ENCODE data around the gene SFSWAP. TPM values are rescaled to one million over a fixed set of nuclear protein-coding genes. Genes with fewer than 3 reads are reported as not detected.
A peak's percentile ranks its signal among the peaks of the same experiment; 100 is the strongest.

The SFSWAP gene
- total and polyA plus RNA-seq, 2 of the 8 experiments (the other 6 are each of a cell fraction or from before 2014, with no cell fraction given), result 36.5 to 49.5 TPM

- H4K5ac ChIP-seq (ENCODE audit: insufficient read length, low read depth, low read length), result no peak overlapping the region
- no peaks in the 10 kb centered on the region for H3K27me3 ChIP-seq (replicated peaks in 1 of 4; ENCODE audit: control insufficient read depth in 3 of 4, extremely low read depth in 1 of 4, insufficient read depth in 3 of 4, low read length in 3 of 4)
- H3K27ac ChIP-seq (ENCODE audit: low read depth, low read length), result peak overlapping the region; percentile 41
- H3K14ac ChIP-seq (ENCODE audit: insufficient read length), result no peak overlapping the region
- TF ChIP-seq CHD1 (IDR thresholded peaks at IDR 0.05; ENCODE audit: low read depth, low read length), result no peak
- peak in 1 of 2 experiments; percentile 66; a peak in 1 of 4 replicates for TF ChIP-seq SIN3A (conservative IDR thresholded peaks at IDR 0.05 in 1 of 2, IDR thresholded peaks at IDR 0.05 in 1 of 2; ENCODE audit: low read depth in 1 of 2, low read length in 2 of 2)
- peak; percentile 50; the same call in 1 of the 2 replicates for TF ChIP-seq CREB1 (IDR thresholded peaks at IDR 0.05)
- no peak for TF ChIP-seq SRF (IDR thresholded peaks at IDR 0.05; ENCODE audit: low read depth, low read length)
- TF ChIP-seq POLR2AphosphoS5 (IDR thresholded peaks at IDR 0.05; ENCODE audit: low read depth, low read length), result no peak
- no peak for TF ChIP-seq ZNF274 (IDR thresholded peaks at IDR 0.05; ENCODE audit: borderline replicate concordance, extremely low read depth, low read length)
- peaks cover 0 to 3% of the 10 kb centered on the region in 2 experiments for H4K20me1 ChIP-seq (replicated peaks in 1 of 2; ENCODE audit: control insufficient read depth in 1 of 2, insufficient read depth in 2 of 2, low read length in 2 of 2)
- H2AFZ ChIP-seq (ENCODE audit: low read length), result no peak overlapping the region
- peaks cover 8 to 20% (median 12%) of the 10 kb centered on the region in 4 experiments for H3K4me1 ChIP-seq (replicated peaks in 1 of 4; ENCODE audit: control insufficient read depth in 3 of 4, insufficient read depth in 4 of 4, low read length in 3 of 4)
- peak overlapping the region; percentile 56 for H4K91ac ChIP-seq (replicated peaks; ENCODE audit: insufficient read length, low read length)
- H3K9ac ChIP-seq (replicated peaks in 1 of 4; ENCODE audit: extremely low read depth in 1 of 4, low read depth in 3 of 4, low read length in 3 of 4), result no peak overlapping the region
- 0 out of 2 replicates have a peak overlapping the region, but pooled peaks have one; percentile 40 for H2BK20ac ChIP-seq (ENCODE audit: low read length)
- WGBS, 2 experiments (ENCODE audit: extremely low coverage in 1 of 2, insufficient coverage in 1 of 2, insufficient read length in 1 of 2, insufficient replicate concordance in 2 of 2, low coverage in 1 of 2, low lambda C conversion rate in 2 of 2, missing lambda C conversion rate in 1 of 2), result 39% methylated on average over 30 of the region's 30 CpGs; no CpG with 5 or more reads in 1 of the 2 experiments
- H3K23ac ChIP-seq (ENCODE audit: insufficient read length), result no peak overlapping the region
- H4K8ac ChIP-seq (ENCODE audit: extremely low read depth, insufficient read depth, low read length), result no peak overlapping the region
- no peak overlapping the region for H3K56ac ChIP-seq (replicated peaks; ENCODE audit: insufficient read length, low read depth, low read length)
- peaks cover 5 to 20% (median 13%) of the 10 kb centered on the region in 4 experiments; a peak in 7 of 8 replicates for H3K36me3 ChIP-seq (ENCODE audit: control insufficient read depth in 2 of 4, insufficient read depth in 4 of 4, low read length in 3 of 4)
- no peaks in the 10 kb centered on the region for H3K9me3 ChIP-seq (ENCODE audit: insufficient read depth in 2 of 2, low read depth in 1 of 2, low read length in 1 of 2)
- no peak for FAIRE-seq
- H3K18ac ChIP-seq (ENCODE audit: extremely low read depth, low read length), result peak overlapping the region; percentile 27; the same call in 1 of the 2 replicates
- ChIA-PET CTCF (ENCODE audit: partially characterized antibody) (interaction anchor here (0.6 to 4.0 kb wide), 5 partner anchors 11 to 637 kb away, joined by 3 to 24 read pairs (median 5); partner anchors contain the start of gene MMP17), POLR2A (ENCODE audit: partially characterized antibody) (interaction anchor here (0.6 to 3.4 kb wide), 5 partner anchors 10 to 462 kb away, joined by 3 to 13 read pairs (median 3); partner anchors contain the start of gene SFSWAP)
- H2BK5ac ChIP-seq (ENCODE audit: low read depth, low read length), result peak overlapping the region; percentile 86
- no peak overlapping the region; the same call in 1 of the 2 replicates for H2AK5ac ChIP-seq (ENCODE audit: low read depth, low read length)
- no peaks in the 10 kb centered on the region for H3K79me2 ChIP-seq (ENCODE audit: control insufficient read depth in 1 of 2, insufficient read depth in 2 of 2, low read length in 2 of 2)
- peak overlapping the region; percentile 1 for H3K4ac ChIP-seq (replicated peaks; ENCODE audit: insufficient read length, low read depth, low read length)
- H3K4me3 ChIP-seq (ENCODE audit: extremely low read depth in 1 of 4, insufficient read depth in 2 of 4, low read depth in 3 of 4, low read length in 4 of 4), result peak overlapping the region in 1 of 4 experiments; percentile 16; a peak in 2 of 8 replicates
- H2BK12ac ChIP-seq (ENCODE audit: low read depth, low read length), result peak overlapping the region; percentile 93
- H2BK120ac ChIP-seq (replicated peaks; ENCODE audit: low read depth, low read length), result no peak overlapping the region
- H3K23me2 ChIP-seq (ENCODE audit: low read depth, low read length), result no peaks in the 10 kb centered on the region
- no peak for DNase-seq (ENCODE audit: low read depth in 1 of 2, low spot score in 2 of 2)
- H3K79me1 ChIP-seq (ENCODE audit: low read depth, low read length), result no peaks in the 10 kb centered on the region
- H2BK15ac ChIP-seq (ENCODE audit: low read length), result no peak overlapping the region
- H3K4me2 ChIP-seq (ENCODE audit: insufficient read depth in 1 of 2, low read depth in 2 of 2, low read length in 2 of 2), result peak overlapping the region; percentile 60 to 64
Observed at GRCh38 chr12:131784909-131785762, 74.2 kb downstream of the SFSWAP start.
